HG03575 (cell line): ENCODE measurements around the gene CUEDC1.
"Not testable (repeated sequence)": the region's sequence is repeated elsewhere in the genome, so short reads cannot be mapped to it uniquely, and the experiment has no call there.

Source experiments
- ATAC-seq: cut with Tn5 transposase; IDR thresholded peaks from one replicate; pipeline ENCODE4 v1.9.1; 2021; ENCODE audit not compliant: unreplicated experiment, insufficient number of reproducible peaks, low FRiP score; ENCODE audit errors: extremely low read depth

The CUEDC1 gene

DNA sequence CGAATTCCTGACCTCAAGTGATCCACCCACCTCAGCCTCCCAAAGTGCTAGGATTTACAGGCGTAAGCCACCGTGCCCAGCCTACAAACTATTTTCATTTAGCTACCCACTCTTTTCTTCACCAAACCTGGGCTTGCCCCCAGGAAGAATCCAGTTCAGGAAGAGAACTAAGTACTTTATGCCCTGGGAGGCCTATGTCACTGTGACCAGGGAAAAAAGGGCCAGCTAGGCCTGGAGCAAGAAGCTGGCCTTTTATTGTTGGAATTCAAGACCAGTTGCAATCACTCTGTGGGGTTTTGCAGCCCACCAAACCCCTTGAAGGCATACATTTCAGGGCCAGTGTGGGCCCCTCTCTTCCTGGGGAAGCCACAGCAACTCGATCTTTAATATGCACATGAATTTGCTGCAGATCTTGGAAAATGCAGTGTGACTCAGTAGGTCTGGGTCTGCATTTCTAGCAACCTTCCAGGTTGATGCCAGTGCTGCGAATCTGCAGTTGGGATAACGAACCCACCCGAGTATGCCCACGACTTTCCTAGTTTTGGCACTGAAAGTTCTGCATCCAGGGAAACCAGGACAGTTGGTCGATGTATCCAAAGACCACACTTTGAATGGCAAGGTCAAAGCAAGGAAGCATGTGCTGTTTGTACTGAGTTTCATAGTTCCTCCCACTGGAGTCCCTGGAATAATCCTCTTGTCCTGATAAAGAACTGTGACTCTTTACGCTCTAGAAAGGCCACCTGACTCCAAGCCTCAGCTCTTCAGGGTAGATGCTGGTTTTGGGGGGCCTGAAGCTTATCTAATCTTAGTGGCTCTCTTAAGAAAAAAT, 98.2 kb downstream of the CUEDC1 start:
- no peak for ATAC-seq

DNA sequence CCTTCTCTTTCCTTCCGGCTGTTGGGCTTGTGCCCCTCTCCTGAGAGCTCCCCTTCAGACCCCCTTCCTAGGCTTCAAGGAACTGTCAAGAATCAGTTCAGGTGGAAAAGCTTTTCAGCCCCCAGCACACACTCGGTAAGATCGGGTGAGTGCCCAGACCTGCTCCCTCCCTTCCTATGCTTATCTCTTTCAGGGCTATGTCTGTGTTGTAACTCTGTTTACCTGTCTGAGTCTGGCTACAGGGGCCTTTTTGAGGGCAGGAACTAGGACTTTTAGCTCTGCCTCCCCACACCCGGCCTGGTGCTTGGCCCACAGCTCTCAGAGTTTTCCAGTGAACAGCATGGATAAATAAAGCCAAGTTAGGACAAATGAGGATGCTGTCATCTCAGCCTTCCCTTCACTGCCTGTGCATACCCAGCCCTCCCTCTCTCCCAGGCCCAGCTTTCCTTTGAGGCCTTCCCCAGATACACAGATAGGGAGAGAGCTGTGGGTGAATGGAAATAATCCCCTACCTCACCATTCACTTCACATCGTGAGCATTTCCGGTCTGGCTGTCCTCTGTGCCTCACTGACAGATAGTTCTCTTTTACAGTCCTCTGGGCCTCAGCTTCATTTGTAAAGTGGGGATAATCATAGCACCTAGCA, 99.7 kb downstream of the CUEDC1 start:
- ATAC-seq = no peak

DNA sequence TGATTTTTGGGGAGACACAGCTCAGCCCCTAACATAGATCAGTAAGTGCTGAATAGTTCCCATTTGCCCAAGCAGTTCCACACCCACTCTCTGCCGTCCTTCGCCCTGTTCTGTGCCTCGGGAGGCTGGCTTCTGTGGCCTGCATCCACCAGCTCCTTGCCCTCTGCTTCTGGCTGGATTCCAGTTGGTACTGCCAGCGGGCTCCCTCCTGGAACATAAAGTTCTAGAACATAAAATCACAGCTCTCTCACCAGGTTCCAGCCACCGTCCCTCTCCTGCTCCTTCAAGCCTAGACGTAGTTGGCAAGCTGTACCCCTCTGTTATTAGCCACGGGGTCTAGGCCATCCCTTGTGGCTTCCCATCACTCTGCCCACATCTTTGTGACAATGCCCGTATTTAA, 101.5 kb downstream of the CUEDC1 start:
- no peak for ATAC-seq

DNA sequence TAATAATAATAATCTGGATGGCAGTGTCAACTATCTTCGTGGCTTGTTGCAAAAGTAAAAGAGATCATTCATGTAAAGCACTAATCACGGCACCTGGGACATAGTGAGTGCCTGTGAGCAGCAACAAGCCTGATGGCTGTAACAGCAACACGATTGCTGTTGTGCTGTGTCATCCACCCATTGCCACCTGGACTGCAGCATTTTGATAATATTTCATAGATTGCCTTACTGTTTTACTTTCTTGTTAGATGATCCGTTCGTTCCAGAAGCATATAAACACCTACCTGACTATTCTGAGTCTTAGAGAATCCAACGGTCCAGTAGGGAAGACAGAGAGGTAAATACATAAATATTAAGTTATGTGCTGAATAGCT, 102.3 kb downstream of the CUEDC1 start:
- no peak for ATAC-seq

- ATAC-seq = no peak
These were observed 102.9 kb downstream of the CUEDC1 start for GRCh38 chr17:57852092-57852954.

GRCh38 chr17:57849874-57850754, 105.1 kb downstream of the CUEDC1 start, which contains the start of gene MRPS23:
TSS of gene MRPS23 (minus strand) at chr17:57850044. CDS start at chr17:57850010, 34 bp downstream.
- peak; percentile 77 for ATAC-seq

GRCh38 chr17:57849163-57849873, 105.9 kb downstream of the CUEDC1 start:
- ATAC-seq = no peak

DNA sequence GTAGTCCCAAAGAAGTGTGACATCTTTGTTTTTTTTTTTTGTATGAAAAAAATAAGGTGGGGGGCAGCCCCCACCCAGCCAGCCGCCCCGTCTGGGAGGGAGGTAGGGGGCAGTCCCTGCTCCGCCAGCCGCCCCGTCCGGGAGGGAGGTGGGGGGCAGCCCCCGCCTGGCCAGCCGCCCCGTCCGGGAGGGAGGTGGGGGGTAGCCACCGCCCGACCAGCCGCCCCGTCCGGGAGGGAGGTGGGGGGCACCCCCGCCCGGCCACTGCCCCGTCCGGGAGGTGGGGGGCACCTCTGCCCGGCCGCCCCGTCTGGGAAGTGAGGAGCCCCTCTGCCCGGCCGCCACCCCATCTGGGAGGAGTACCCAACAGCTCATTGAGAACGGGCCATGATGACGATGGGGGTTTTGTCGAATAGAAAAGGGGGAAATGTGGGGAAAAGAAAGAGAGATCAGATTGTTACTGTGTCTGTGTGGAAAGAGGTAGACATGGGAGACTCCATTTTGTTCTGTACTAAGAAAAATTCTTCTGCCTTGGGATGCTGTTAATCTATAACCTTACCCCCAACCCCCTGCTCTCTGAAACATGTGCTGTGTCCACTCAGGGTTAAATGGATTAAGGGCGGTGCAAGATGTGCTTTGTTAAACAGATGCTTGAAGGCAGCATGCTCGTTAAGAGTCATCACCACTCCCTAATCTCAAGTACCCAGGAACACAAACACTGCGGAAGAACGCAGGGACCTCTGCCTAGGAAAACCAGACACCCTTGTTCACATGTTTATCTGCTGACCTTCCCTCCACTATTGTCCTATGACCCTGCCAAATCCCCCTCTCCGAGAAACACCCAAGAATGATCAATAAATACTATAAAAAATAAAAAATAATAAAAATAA, 108.9 kb downstream of the CUEDC1 start:
- not testable (repeated sequence) for ATAC-seq

DNA sequence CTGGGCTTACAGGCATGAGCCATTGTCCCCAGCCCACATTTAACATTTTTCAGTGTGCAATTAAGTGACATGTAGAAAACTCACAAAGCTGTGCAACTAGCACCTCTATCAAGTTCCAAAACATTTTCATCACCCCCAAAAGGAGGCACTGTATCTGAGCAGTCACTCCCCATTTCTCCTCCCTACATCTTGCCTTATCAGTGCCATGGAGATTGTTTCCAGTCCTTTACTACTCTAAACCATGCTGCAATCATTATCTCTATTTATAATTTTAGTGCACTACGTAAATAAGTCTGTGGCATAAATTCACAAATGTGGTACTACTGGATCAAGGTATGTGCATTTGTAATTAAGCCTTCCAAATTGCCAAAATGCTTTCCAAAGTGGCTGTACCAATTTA, 112.9 kb downstream of the CUEDC1 start:
- no peak for ATAC-seq

DNA sequence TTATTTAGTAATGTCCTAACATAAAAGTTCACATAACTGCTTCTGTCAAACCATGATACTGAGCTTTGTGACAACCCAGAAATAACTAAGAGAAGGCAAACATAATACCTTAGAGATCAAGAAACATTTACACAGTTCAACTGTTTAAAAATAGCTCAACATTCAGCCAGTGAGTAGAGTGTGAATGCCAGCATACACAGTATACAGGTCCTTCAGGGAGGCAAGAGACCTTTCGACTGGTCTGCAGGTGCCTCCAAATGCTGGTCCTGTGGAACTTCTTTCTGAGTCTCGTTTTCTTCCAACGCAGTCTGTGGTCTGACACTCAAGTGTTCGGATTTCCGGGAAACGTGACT, 115.7 kb downstream of the CUEDC1 start:
- no peak for ATAC-seq

GRCh38 chr17:57838857-57839570, 116.2 kb downstream of the CUEDC1 start:
- no peak for ATAC-seq

DNA sequence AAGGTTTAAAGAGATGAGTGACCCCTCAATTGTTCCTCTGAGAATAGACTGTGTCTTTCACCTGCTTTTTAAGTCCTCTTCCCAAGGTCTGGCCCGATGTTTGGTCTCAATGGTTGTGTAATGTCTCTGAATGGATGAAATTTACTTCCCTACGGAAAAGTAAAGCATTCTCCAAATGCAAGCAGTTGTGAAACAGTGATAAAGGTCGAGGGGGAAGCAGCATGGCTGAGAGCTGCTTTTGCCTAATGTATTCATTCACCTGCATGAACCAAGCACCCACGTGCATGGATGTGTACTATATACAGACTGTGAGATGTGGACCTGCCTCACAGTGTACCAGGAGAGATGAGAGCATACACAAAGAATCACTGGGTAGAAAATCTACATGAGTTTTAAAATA, 116.8 kb downstream of the CUEDC1 start:
- no peak for ATAC-seq

DNA sequence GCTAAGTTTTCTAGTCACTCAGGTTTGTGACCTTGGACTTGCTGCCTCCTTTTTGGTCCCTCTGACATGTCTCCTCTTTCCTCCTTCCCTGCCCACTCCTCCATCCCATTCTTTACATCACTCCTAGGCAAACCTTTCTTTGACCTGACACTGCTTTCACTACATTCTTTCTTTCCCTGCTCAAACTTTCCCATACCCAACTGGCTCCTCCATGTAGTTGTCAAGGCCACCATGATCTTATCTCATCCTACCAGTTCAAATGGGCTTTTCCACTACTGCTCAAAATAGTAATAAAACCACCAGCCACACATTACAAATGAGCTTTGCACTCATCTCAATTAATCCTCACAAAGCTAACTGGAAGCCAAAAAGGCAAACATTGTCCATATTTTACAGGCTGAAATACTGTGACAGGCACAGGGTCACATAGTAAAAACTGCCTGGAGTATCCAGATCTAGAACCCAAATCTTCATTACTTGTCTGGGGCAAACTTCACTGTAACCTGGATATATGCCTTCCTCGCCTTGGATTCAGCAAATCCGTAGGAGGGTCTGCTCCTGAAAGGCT, 119.8 kb downstream of the CUEDC1 start:
- ATAC-seq = no peak

DNA sequence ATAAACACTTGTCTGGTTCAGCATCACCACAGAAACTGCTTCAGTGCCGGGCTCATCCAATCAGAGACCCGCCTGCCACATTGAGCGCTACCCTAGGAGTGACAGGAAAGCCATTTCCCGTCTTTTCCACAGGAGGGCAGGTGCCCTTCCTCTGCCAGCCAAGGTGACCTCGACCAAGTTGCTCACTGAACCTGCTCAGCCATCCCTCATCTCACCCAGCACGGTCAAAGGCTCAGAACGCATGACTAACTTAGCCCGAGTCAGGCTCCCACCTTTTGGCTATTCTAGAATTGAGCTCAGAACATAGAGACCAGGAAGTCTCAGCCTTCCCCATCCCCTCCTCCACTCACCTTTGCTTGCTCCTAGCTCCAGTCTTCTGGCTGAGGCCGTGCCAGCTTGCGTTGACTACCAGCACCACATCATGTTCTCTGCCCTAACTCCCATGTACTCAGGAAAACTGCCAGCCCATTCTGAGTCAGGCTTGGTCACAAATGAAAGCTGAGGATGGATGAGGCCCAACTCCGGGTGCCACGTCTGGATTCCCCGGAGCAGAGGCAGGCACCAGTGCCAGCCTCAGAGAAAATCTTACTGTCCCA, 121.0 kb downstream of the CUEDC1 start:
- ATAC-seq = no peak

DNA sequence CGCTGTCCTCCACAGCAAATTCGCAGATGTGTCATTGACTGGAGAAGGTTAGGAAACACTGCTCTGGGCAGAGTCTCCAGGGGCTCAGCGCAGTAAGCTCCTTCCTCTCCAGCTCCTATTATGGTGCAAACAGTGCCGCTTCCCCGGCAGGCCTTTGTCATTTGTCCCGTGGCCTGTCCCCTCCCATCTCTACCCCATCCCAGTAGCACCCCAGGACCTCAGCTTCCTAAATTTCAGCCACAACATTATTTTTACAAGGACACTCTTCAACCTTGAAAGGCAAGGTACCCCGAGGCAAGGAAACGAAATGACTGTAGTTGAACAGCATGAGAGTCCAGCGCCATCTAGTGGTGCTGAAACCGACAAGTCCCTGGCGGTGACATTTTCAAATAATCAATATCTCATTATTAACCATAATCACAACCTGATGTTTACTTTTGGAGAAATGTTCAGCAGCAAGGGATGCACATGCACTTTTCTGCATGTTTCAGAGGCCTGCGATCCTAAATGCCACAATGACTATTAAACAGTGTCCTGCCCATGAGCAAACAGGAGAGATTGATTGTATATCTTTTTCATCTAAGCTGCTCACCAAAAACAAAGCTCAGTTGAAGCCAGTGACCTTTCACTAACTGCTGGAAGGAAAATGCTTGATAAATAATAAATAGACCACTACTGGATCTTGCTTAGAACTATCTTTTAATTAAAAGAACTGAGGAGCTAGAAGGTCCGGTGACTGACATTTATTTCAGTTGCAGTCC, 121.9 kb downstream of the CUEDC1 start:
- ATAC-seq = no peak
